ENCODE results near the gene CACNG6. TPM values are rescaled to one million over a fixed set of nuclear protein-coding genes. Genes with fewer than 3 reads are reported as not detected.

The CACNG6 gene
- total and polyA plus RNA-seq, 12 donors, result not detected

DNA sequence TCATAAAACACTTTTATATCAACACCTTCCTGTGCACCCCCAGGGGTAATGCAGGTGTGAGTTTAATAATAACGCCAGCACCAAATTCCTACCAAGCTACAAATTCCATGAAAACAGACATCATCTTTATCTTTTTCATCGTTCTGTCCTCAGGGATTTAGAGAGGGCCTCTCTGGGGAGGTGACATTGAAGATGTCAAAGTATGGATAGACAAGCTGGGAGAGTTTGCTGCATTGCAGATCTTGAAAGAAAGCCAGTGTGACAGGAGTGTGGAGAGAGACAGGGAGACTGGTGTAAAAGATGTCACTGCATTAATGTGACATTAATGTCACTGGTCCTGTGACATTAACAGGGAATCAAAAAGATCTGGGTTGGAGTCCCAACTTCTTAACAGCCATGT lies 10.1 kb downstream of the CACNG6 start:
- TF ChIP-seq, protein P1, sequence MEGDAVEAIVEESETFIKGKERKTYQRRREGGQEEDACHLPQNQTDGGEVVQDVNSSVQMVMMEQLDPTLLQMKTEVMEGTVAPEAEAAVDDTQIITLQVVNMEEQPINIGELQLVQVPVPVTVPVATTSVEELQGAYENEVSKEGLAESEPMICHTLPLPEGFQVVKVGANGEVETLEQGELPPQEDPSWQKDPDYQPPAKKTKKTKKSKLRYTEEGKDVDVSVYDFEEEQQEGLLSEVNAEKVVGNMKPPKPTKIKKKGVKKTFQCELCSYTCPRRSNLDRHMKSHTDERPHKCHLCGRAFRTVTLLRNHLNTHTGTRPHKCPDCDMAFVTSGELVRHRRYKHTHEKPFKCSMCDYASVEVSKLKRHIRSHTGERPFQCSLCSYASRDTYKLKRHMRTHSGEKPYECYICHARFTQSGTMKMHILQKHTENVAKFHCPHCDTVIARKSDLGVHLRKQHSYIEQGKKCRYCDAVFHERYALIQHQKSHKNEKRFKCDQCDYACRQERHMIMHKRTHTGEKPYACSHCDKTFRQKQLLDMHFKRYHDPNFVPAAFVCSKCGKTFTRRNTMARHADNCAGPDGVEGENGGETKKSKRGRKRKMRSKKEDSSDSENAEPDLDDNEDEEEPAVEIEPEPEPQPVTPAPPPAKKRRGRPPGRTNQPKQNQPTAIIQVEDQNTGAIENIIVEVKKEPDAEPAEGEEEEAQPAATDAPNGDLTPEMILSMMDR (IDR thresholded peaks at IDR 0.05), result no peak
- no peak for ATAC-seq
- 59 to 60% methylated on average over 2 of the region's 2 CpGs for WGBS, 2 donors
- H3K27ac ChIP-seq, result no peak overlapping the region
- H3K9me3 ChIP-seq, result no peaks in the 10 kb centered on the region
- no peaks in the 10 kb centered on the region for H3K4me1 ChIP-seq
- H3K36me3 ChIP-seq, result no peaks in the 10 kb centered on the region
- H3K4me3 ChIP-seq, result no peak overlapping the region
- H3K27me3 ChIP-seq, result peaks cover 0 to 86% (median 64%) of the 10 kb centered on the region in 7 donors
- intact Hi-C loops (cut with DNase I), result no loop called here
- no peak for DNase-seq

DNA sequence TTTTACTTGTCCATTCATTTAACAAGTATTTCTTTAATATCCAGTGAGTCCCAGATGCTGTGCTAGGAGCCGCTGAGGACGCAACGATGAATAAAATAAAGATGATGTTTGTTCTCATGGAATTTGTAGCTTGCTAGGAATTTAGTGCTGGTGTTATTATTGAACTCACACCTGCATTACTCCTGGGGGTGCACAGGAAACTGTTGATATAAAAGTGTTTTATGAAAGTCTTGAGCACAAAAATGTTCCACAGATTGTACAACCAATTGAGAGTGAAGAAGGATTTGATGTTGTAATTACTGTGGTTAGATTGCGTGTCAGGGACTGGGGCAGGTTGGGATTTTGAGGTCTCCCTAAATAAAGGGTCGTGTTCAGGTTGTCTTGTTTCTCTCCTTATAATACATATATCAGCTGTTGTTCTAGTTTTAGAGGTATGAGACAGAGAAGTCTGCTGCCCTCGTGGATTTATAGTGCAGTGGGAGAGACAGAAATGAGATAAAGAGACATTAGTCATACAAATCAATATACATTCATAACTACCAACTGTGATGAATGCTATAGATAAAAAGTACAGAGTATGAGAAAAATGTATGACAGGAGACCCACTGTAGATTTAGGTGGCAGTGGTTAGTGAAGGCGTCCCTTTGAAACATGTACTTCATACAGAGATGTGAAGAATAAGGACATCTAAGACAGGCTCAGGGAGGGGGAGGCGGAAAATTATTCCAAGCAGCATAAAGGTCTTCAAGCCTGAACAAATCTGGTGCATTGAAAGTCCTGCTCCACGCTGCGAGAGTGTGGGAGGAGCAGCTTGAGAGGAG lies 11.3 kb downstream of the CACNG6 start:
- no peak overlapping the region for H3K27ac ChIP-seq

DNA sequence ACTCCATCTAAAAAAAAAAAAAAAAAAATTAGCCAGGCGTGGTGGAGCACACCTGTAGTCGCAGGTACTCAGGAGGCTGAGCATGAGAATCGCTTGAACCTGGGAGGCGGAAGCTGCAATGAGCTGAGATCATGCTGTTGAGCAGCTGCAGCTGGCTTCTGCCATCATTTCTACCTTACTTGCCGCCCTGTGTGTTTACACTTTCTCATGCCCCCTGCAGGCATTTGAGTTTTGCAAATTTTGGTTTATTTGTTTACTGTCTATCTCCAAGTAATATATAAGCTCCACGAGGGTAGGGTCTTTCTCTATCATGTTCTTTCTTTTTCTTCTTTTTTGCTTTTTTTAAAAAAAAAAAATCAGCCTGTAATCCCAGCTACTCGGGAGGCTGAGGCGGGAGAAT lies 18.0 kb downstream of the CACNG6 start:
- TF ChIP-seq, protein P1 (IDR thresholded peaks at IDR 0.05), result no peak
- WGBS, 2 donors, result 80 to 83% methylated on average over 8 of the region's 8 CpGs
- Histone ChIP-seq H3K9me3 (no peaks in the 10 kb centered on the region), H3K4me3 (no peak overlapping the region), H3K4me1 (peaks cover 0 to 4% (median 0%) of the 10 kb centered on the region in 9 donors), H3K36me3 (no peaks in the 10 kb centered on the region), H3K27me3 (peaks cover 6 to 85% (median 69%) of the 10 kb centered on the region in 7 donors), H3K27ac (no peak overlapping the region)
- ATAC-seq, result no peak
- DNase-seq, result no peak
- intact Hi-C loops (cut with DNase I), result no loop called here

More for the DNA sequence above, 11.3 kb downstream of the CACNG6 start:
- WGBS, 2 donors, result 66 to 74% methylated on average over 10 of the region's 10 CpGs
- ATAC-seq (no peak), DNase-seq (no peak)
- Histone ChIP-seq H3K4me3 (no peak overlapping the region), H3K36me3 (no peaks in the 10 kb centered on the region), H3K27me3 (peaks cover 0 to 84% (median 65%) of the 10 kb centered on the region in 7 donors), H3K9me3 (no peaks in the 10 kb centered on the region), H3K4me1 (no peaks in the 10 kb centered on the region)
- TF ChIP-seq, protein P1 (IDR thresholded peaks at IDR 0.05), result no peak
- intact Hi-C loops (cut with DNase I), result no loop called here

DNA sequence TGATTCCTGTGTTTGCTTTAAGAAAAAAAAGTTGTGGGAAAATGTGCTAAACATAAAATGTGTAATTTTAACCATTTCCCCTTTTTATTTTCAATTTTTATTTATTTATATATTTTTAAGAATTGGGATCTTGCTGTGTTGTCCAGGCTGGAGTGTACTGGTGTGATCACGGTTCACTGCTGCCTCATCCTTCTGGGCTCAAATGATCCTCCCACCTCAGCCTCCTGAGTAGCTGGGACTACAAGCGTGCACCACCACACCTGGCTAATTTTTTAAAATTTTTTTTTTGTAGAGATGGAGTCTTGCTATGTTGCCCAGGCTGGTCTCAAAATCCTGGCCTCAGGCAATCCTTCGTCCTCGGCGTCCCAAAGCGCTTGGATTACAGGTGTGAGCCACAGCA lies 19.0 kb downstream of the CACNG6 start:
- peaks cover 0 to 4% (median 0%) of the 10 kb centered on the region in 9 donors for H3K4me1 ChIP-seq
- H3K27me3 ChIP-seq, result peaks cover 6 to 80% (median 74%) of the 10 kb centered on the region in 7 donors
- DNase-seq, result no peak
- 87 to 92% methylated on average over 6 of the region's 6 CpGs for WGBS, 2 donors
- H3K36me3 ChIP-seq, result no peaks in the 10 kb centered on the region
- H3K9me3 ChIP-seq, result no peaks in the 10 kb centered on the region
- intact Hi-C loops (cut with DNase I), result loop anchor here in 1 of 10 donors (5.0 kb wide), 1 partner anchor 958 kb away; no protein-coding TSS in a partner anchor
- no peak overlapping the region for H3K27ac ChIP-seq
- H3K4me3 ChIP-seq, result no peak overlapping the region
- TF ChIP-seq, protein P1 (IDR thresholded peaks at IDR 0.05), result no peak
- no peak for ATAC-seq

Data from heart right ventricle (tissue), 16 donors.